CD1c-positive myeloid dendritic cell (primary cell): ENCODE results near the gene PRKRIP1.
"Not testable (repeated sequence)": the region's sequence is repeated elsewhere in the genome, so short reads cannot be mapped to it uniquely, and the experiment has no call there.

ENCODE experiments used
- DNase-seq: peaks from one replicate; pipeline ENCODE4 v3.0.0-alpha.2; 2016; ENCODE audit errors: extremely low spot score

PRKRIP1 gene

DNA sequence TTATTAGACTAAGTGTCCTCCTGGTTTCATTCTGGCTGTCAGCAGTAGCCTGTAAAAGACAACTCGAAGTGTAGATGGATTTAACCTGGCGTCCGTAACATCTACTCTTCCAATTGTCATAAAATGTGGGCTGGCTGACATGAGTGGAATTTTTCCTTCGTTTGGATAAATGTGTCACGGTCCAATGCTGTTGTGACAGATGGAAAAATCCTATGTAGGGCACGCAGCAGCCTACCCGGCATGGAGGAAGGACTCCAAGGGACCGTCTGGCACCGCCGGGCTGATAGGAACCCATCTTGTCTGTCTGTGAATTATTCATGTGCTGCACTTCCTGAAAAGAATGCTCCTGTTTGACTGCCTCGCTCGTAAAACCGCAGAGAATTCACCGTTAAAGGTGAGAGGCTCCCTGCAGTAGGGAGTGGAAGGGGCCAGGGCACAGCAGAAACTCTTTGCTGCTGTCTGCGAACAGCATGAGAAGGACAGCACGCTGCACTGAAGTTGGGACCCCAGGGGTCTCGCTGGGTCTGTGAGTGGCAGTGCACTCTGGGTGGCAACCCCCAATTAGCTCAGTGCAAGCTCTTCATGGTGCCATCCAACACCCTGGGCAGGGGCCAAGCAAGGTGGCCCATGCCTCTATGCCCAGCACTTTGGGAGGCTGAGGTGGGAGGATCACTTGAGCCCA, 35.6 kb downstream of the PRKRIP1 start:
- DNase-seq = peak; percentile 59

GRCh38 chr7:102432442-102433218, 36.5 kb downstream of the PRKRIP1 start:
- DNase-seq = no peak

DNA sequence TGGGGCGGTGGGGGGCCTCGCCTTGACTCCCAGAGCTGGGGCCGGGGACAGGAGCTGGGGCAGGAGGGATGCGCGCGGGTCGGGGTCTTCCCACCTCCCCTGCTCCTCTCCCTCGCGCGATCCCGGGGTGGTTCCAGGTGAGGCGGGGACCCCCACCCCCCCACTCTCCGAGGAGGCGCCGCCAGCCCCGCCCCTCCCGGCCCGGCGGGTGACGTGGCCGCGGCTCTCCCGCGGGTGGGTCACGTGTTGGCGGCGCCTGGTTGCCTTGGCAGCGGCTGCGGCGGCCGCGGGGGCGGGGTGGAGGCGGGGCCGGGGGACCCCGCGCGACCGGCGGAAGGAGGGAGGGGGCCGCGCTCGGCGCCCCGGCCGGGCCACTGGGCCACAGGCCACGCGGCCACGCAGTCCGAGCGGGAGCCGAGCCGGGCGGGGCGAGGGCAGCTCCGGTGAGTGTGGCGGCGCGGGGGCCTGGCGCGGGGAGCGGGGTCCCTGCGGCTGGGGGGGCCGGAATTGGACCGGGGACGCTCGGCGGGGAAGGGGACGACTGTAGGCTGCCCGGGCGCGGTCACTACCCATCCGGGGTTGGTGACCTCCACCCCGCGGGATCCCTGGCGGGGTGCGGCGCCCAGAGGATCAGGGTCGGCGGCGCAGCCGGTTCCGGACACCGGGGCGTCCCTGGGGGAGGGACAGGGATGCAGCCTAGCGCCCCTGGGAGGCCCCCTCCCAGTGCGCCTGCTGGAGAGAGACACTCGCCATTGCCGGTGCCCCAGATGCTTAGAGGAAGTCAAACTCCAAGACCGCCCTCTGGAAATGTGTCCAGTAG, 37.3 kb downstream of the PRKRIP1 start, which contains the start of gene ORAI2:
ORAI2 (plus strand) TSS at position 357 of the 820 bp plus-strand sequence. CDS start 5,382 bp downstream, outside the sequence.
- peak; percentile 85 for DNase-seq

DNA sequence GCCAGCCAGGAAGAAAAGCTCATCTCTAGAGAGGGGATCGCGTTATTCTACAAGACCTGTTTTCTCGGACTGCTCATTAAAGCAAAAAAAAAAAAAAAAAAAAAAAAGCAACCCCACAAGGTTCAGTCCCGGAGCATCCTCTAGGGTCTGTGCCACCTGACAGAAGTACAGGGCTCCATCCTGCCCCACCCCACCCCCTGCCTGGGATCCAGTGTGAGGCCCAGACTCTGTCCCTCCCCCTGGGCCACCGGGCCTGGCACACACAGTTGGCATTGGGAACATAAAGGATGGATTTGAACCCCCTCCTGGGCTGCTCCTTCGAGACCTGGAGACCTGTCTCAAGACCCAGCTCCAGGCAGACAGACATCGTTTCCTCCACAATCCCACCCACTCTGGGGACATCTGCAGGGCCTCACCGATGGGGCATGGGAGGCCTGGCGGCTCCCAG, 37.9 kb downstream of the PRKRIP1 start:
- DNase-seq = no peak

GRCh38 chr7:102436118-102436517, 40.0 kb downstream of the PRKRIP1 start:
- no peak for DNase-seq

DNA sequence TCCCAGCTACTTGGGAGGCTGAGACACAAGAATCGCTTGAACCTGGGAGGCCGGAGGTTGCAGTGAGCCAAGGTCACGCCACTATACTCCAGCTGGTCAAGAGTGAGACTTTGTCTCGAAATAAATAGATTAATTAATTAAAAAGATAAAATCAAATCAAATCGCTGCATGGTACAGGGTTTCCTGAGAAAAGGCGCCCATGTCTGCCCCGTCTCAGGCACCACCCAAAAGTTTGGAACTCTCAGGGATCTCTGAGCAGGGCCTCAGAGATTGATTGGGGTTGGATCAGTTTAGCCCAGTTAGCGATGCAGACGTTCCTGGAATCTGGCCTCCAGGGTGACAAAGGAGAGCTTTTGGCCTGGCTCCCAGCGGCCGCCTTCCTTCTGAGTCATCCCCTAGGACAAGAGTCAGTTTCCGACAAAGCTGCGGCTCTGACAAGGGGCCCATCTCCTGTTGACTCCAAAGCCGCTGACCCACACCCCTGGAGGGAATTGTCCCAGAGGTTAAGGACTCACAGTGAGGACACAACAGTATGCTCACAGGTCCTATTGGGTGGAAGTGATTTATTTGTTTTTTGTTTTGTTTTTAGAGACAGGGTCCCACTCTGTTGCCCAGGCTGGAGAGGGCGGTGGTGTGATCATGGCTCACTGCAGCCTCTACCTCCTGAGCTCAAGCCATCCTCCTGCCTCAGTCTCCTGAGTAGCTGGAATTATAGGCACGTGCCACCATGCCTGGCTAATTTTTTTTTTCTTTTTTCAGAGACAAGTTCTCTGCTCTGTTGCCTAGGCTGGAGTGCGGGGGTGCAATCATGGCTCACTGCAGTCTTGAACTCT, 44.0 kb downstream of the PRKRIP1 start:
- DNase-seq = no peak

- no peak for DNase-seq
These were observed 49.0 kb downstream of the PRKRIP1 start for GRCh38 chr7:102444961-102445673.

DNA sequence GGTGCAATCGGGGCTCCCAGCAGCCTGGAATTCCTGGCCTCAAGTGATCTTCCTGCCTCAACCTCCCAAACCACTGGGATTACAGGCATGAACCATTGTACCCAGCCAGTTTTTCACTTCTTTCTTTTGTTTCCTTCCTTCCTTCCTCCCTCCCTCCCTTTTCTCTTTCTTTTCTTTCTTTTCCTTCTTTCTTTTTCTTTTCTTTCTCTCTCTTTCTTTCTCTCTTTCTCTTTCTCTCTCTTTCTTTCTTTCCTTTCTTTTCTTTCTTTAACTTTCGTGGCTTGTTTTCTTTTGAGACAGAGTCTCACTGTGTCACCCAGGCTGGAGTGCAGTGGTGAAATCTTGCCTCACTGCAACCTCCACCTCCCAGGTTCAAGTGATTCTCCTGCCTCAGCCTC, 49.5 kb downstream of the PRKRIP1 start:
- DNase-seq = no peak

- DNase-seq = no peak
These were observed 50.4 kb downstream of the PRKRIP1 start for GRCh38 chr7:102446387-102447156.

DNA sequence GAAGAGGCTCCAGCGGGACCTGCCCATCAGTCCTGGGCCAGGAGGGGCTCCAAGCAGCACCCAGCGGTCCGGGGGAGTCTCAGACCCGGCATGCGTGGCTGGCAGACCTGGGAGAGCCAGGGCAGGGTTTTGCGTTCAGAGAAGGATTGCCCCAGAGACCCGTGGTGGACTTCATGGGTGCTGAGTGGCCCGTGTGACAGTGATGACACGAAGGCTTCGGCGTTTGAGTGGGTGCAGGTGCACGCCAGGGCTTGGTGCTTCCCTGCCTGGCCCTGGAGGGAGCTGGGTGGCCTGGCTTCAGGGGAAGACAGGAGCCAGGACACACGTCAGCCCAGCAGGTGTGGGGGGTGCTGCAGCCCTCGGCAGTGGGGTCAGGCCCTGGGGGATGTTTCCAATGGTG, 51.1 kb downstream of the PRKRIP1 start:
- no peak for DNase-seq

DNA sequence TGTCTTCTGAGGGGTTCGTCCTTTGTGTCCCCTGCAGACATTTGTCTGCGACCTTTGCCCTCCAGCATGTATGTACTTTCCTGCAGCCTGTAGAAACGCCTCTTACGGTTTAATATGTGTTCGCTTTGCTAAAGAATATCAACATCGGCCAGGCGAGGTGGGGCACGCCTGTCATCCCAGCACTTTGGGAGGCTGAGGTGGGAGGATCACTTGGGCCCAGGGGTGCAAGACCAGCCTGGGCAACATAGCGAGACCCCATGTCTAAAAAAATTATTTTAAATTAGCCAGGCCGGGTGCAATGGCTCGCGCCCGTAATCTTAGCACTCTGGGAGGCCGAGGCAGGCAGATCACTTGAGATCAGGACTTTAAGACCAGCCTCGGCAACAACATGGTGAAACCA, 53.0 kb downstream of the PRKRIP1 start:
- no peak for DNase-seq

DNA sequence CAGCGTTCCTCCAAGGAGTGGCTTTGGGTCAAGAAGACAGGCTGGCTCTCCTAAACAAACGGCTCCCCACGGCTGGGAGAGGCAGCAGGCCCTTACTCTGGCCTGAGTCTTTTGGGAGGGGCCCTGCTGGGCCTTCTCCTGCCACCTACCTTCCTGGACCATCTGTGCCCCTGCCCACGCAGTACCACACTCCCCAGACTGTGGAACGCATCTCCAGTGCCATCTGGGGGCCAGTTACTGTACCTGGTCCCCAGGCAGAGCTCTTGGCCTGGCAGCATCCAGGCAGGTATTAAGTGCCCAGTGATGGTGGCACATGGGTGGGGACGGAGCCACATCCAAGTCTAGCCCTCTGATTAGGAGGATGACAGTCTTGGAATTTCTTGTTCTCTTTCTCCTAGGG, 54.1 kb downstream of the PRKRIP1 start:
- DNase-seq = peak; percentile 47

DNA sequence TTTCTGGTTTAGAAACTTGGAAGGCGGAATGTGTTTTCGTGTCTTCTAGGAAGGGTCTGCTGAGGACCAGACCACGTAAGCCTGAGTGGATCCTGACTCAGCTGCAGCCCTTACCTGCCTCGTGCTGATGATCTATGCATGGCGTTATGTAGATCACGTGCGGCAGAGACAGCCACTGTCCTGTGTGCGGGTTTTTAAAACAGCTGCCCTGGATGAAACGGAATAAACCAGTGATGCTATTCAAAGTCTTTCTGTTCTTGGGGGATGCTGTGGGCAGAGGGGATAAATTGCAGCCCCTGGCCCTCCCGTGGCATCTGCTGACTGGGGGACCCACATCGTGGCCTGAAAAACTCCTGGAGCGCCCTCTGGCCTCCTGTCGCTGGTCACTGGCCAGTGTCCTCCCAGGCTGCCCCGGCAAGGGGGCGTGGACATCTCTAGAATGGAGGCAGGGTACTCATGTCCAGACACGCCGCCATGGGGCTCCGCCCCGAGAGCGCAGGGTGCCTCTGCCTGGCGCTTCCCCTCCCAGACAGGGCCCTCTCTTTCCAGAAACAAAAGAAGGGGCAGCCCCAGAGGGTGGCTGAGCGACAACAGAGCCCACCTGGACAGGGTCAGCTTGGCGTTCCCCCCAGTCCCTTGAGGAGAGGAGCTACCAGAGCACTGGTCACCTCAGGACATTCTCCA, 55.4 kb downstream of the PRKRIP1 start:
- DNase-seq = no peak

- no peak for DNase-seq
These were observed 56.3 kb downstream of the PRKRIP1 start for GRCh38 chr7:102452451-102452850.

- no peak for DNase-seq
These were observed 57.2 kb downstream of the PRKRIP1 start for GRCh38 chr7:102453319-102453718.

DNA sequence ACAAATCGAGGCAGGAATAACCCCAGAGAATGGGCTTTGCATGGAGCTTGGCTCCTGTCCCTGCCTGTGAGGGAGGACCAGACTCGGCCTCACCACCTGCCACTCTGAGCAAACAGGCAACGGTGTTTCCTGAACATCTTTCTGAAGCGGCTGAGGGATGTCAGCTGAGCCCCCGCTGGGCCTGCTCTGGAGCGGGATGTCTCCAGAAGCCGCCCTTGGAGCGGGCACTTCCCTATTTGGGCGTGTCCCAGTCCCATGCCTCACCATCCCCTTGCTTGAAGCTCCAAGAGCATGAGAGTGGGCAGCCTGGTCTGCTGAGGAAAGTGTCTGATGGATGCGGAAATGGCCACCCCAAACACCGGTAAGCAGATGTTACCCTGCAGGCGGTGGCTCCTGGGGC, 58.3 kb downstream of the PRKRIP1 start:
- no peak for DNase-seq

GRCh38 chr7:102454932-102455331, 58.8 kb downstream of the PRKRIP1 start:
- DNase-seq = not testable (repeated sequence)

DNA sequence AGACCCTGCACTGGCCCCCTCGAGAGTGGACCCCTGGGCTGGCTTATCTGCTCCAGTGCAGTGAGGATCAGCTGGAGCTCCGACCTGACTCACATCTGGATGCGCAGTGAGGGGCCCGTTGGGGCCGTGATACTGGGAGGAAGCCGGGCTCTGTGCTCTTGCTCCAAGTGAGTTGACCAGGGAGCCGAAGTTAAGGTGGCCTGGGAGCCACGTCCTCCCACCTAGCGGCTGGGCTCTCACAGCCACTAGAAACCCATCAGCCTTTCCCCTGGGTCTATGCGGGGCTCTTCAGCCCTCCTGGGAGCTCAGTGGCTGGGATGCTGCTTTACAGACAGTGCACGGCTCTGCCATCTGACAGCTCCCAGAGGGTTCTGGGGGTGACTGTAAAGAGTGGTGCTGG, 59.4 kb downstream of the PRKRIP1 start:
- no peak for DNase-seq

DNA sequence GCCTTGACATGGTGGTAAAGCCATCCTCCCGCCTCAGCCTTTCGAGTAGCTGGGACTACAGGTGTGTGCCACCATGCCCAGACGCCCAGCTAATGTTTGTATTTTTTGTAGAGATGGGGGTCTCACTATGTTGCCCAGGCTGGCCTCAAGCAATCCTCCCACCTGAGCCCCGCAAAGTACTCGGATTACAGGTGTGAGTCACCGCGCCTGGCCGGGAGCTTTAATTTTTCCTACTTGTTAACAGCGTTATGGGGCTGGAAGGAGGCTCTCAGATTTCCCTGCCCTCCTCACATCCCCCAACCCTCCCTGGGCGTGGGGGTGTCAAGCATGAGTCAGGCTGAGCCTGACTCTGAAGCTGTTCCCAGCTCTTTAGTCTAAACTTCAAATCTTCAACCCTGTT, 60.2 kb downstream of the PRKRIP1 start:
- DNase-seq = no peak
